ENCODE results near the gene NSUN6. TPM values are rescaled to one million over a fixed set of nuclear protein-coding genes. Genes with fewer than 3 reads are reported as not detected.

Gene NSUN6
- total RNA-seq, 1 experiment from 2014 or later: 15.1 TPM

- Mint-ChIP-seq H3K27ac (no peak overlapping the region), H3K4me3 (no peak overlapping the region), H3K9me3 (peaks cover 43% of the 10 kb centered on the region), H3K4me1 (peaks cover 14% of the 10 kb centered on the region), H3K36me3 (peaks cover 56% of the 10 kb centered on the region), H3K27me3 (ENCODE audit: low read depth) (no peaks in the 10 kb centered on the region)
- no peak for DNase-seq (ENCODE audit: low spot score)
- CTCF ChIA-PET: no interaction called here
- no peak for TF ChIP-seq TCF7 (CRISPR knock-in tag; IDR thresholded peaks at IDR 0.05; ENCODE audit: low read depth)
- no peak for TF ChIP-seq TEAD4 (CRISPR knock-in tag; IDR thresholded peaks at IDR 0.05)
- TF ChIP-seq ZNF423 (CRISPR knock-in tag; IDR thresholded peaks at IDR 0.05): no peak
- TF ChIP-seq ELF4 (CRISPR knock-in tag; IDR thresholded peaks at IDR 0.05; ENCODE audit: low read depth): no peak
- no peak for TF ChIP-seq E2F5 (CRISPR knock-in tag; IDR thresholded peaks at IDR 0.05)
- TF ChIP-seq ZNF671 (CRISPR knock-in tag; IDR thresholded peaks at IDR 0.05): no peak
- no peak for TF ChIP-seq ZNF281 (CRISPR knock-in tag; IDR thresholded peaks at IDR 0.05)
- no peak for TF ChIP-seq ZNF512 (CRISPR knock-in tag; IDR thresholded peaks at IDR 0.05; ENCODE audit: borderline replicate concordance)
- TF ChIP-seq ERG (CRISPR knock-in tag; IDR thresholded peaks at IDR 0.05): no peak
- no peak for TF ChIP-seq TP53 (CRISPR knock-in tag; IDR thresholded peaks at IDR 0.05)
- no peak for TF ChIP-seq JUN (CRISPR knock-in tag; IDR thresholded peaks at IDR 0.05)
- TF ChIP-seq E2F1 (CRISPR knock-in tag; IDR thresholded peaks at IDR 0.05): no peak
- no peak for TF ChIP-seq SP1 (CRISPR knock-in tag; conservative IDR thresholded peaks at IDR 0.05)
- no peak for TF ChIP-seq JAZF1 (CRISPR knock-in tag; IDR thresholded peaks at IDR 0.05)
- no peak for TF ChIP-seq HMGXB4 (CRISPR knock-in tag; IDR thresholded peaks at IDR 0.05)
- no peak for TF ChIP-seq MAX (CRISPR knock-in tag; IDR thresholded peaks at IDR 0.05)
- no peak for TF ChIP-seq ZNF138 (CRISPR knock-in tag; conservative IDR thresholded peaks at IDR 0.05)
- TF ChIP-seq RORB (CRISPR knock-in tag; IDR thresholded peaks at IDR 0.05): no peak
- ATAC-seq: no peak
- POLR2A ChIA-PET: no interaction called here
These were observed 73.3 kb downstream of the NSUN6 start for GRCh38 chr10:18577823-18578685.

Measured in WTC11 (cell line).